ENCODE data around the gene MOGAT2.

GRCh38 chr11:75737314-75737713, 19.7 kb downstream of the MOGAT2 start:
- no peak for TF ChIP-seq CTCF (IDR thresholded peaks at IDR 0.05)
- TF ChIP-seq REST (IDR thresholded peaks at IDR 0.05; ENCODE audit: insufficient read depth in 1 of 2, low read depth in 2 of 2, low read length in 1 of 2), result no peak
- no peak for TF ChIP-seq POLR2AphosphoS5 (IDR thresholded peaks at IDR 0.05; ENCODE audit: low read depth, low read length)
- no peak for TF ChIP-seq SIN3A (IDR thresholded peaks at IDR 0.05; ENCODE audit: borderline replicate concordance, insufficient read depth, low read depth, low read length)
- TF ChIP-seq TCF7L2 (IDR thresholded peaks at IDR 0.05; ENCODE audit: low read depth, low read length), result no peak

Data from Panc1 (cell line).